Left lung (tissue), 10 donors: ENCODE data around the gene OR52E4. TPM values are rescaled to one million over a fixed set of nuclear protein-coding genes. Genes with fewer than 3 reads are reported as not detected.

ENCODE experiments used
- ATAC-seq: fragments of 200-7000 bp; cut with Tn5 transposase; one replicate; pipeline ENCODE4 v1.9.1; 2020; ENCODE audit warnings: moderate library complexity
- DNase-seq, 4 donors: peaks; one replicate each; pipeline ENCODE4 v3.0.0-alpha.2; 2013 to 2020
- H3K27ac ChIP-seq, 2 donors: fragments of 200-600 bp; sonication (generic) in 1 of 2; one replicate each; pipeline versions ENCODE4 v1.5.0 to v1.8.0; 2020 to 2021
- H3K27me3 ChIP-seq, 2 donors: fragments of 200-600 bp; sonication (generic) in 1 of 2; one replicate each; pipeline versions ENCODE4 v1.5.0 to v1.8.0; 2020 to 2021
- H3K36me3 ChIP-seq, 2 donors: fragments of 200-600 bp; sonication (generic) in 1 of 2; one replicate each; pipeline versions ENCODE4 v1.5.0 to v1.8.0; 2020 to 2021
- H3K4me1 ChIP-seq, 2 donors: fragments of 200-600 bp; one replicate each; pipeline ENCODE4 v1.8.0; 2021
- H3K4me3 ChIP-seq, 2 donors: fragments of 200-600 bp; sonication (generic) in 1 of 2; one replicate each; pipeline versions ENCODE4 v1.5.0 to v1.8.0; 2020 to 2021; ENCODE audit warnings: mild to moderate bottlenecking in 1 of 2
- H3K9me3 ChIP-seq, 2 donors: fragments of 200-600 bp; sonication (generic) in 1 of 2; one replicate each; pipeline versions ENCODE4 v1.5.0 to v1.8.0; 2020 to 2021
- intact Hi-C, 2 donors: fragments of 100-400 bp; cut with DNase I; formaldehyde crosslinking; loops; one replicate each; pipeline versions ENCODE4 v1.11.2 to v1.14.2; 2022
- polyA plus RNA-seq, 6 donors: library from polyadenylated mRNA; unstranded; fragments of 120-200 nt; gene quantifications; one replicate each; pipeline ENCODE4 v1.2.1, GENCODE V29; 2013; ENCODE audit not compliant: insufficient read length in 6 of 6
- total RNA-seq, 2 donors: library from RNA; stranded (reverse); fragmentation: NEBNext Ultra II Directional; extraction: Animal tissue kit (Norgen Biotek cat#: 25700); gene quantifications; one replicate each; pipeline ENCODE4 v1.2.1, GENCODE V29; 2021
- TF ChIP-seq, protein P1 (sequence below), 2 donors: fragments of 200-600 bp; sonication (generic) in 1 of 2; IDR thresholded peaks; one replicate each; pipeline versions ENCODE4 v1.5.0 to v1.8.0; 2021; ENCODE audit warnings: antibody characterized with exemption in 2 of 2
- donor health status: DM: no; HTN: yes; CAD: no.
- donor health status: DM: no; HTN: no; CAD: no.

The OR52E4 gene
- total and polyA plus RNA-seq, 8 donors: not detected

DNA sequence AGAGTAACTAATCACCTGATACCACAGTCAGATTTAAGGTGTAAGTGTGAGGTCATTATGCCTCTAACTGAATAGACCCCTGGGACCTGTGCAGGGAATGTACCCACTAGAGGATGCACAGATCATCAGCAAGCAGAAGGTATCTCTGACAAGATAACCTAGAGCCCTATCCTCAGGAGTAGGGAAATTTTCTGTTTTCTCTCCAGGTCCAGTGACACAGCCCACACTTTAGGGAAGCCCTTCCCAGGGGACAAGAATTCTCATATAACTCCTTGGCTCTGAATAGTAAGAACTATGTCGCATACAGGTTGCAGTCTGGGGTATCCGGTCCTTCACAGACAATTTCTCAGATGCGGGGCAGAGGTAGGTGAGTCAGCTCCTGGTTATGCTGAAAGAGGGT is 12.5 kb downstream of the OR52E4 start, which contains the start of gene OR52E5:
OR52E5 (plus strand) TSS at position 301 of the 400 bp plus-strand sequence. CDS start 7,569 bp downstream, outside the sequence.
- H3K27ac ChIP-seq: no peak within 1 kb of the TSS
- no peak for ATAC-seq
- no peaks in the 10 kb centered on the region for H3K9me3 ChIP-seq
- intact Hi-C loops: no loop called here
- DNase-seq: no peak
- TF ChIP-seq, protein P1, sequence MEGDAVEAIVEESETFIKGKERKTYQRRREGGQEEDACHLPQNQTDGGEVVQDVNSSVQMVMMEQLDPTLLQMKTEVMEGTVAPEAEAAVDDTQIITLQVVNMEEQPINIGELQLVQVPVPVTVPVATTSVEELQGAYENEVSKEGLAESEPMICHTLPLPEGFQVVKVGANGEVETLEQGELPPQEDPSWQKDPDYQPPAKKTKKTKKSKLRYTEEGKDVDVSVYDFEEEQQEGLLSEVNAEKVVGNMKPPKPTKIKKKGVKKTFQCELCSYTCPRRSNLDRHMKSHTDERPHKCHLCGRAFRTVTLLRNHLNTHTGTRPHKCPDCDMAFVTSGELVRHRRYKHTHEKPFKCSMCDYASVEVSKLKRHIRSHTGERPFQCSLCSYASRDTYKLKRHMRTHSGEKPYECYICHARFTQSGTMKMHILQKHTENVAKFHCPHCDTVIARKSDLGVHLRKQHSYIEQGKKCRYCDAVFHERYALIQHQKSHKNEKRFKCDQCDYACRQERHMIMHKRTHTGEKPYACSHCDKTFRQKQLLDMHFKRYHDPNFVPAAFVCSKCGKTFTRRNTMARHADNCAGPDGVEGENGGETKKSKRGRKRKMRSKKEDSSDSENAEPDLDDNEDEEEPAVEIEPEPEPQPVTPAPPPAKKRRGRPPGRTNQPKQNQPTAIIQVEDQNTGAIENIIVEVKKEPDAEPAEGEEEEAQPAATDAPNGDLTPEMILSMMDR (IDR thresholded peaks at IDR 0.05): no peak
- H3K4me1 ChIP-seq: no peaks in the 10 kb centered on the region
- H3K27me3 ChIP-seq: no peaks in the 10 kb centered on the region
- H3K4me3 ChIP-seq: no peak within 1 kb of the TSS
- H3K36me3 ChIP-seq: no peaks in the 10 kb centered on the region

DNA sequence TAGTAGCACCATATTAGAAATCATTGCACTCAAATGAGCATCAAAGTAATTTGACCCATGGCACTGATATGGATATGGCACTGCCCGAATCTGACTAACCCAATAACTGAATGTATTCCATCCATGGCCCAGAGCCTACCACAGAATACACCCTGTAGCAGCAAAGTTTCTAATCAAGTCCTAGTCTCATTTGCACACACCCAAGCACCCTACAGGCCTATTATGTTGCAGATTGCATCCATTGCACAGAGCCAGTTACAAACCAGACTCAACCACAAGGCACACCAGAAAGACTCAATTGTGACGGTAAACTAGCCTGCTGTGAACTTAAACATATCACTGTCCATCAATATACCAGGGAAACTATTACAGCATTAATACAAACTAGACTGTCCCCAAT is 19.1 kb downstream of the OR52E4 start:
- Histone ChIP-seq H3K9me3 (no peaks in the 10 kb centered on the region), H3K27ac (no peak overlapping the region), H3K36me3 (no peaks in the 10 kb centered on the region), H3K4me1 (no peaks in the 10 kb centered on the region), H3K27me3 (no peaks in the 10 kb centered on the region), H3K4me3 (no peak overlapping the region)
- intact Hi-C loops: no loop called here
- no peak for ATAC-seq
- no peak for DNase-seq
- TF ChIP-seq, protein P1 (IDR thresholded peaks at IDR 0.05): no peak

DNA sequence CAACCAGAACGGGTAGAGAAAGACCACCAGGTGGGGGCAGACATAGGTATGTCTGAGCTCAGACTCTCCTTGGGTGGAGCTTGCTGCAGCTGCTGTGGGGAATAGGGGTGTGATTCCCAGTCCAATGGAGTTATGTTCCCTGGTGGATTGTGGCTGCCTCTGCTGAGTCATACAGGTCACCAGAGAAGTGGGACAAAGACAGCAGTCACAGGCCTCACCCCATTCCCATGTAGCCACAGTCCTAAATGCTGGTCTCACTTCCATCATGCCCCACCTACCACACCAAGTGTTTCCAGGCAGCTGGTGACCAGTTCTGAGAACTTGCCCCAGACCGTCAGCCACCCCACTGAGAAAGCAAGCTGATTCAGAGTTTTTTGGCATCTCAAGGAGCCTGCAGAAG is 30.1 kb downstream of the OR52E4 start:
- Histone ChIP-seq H3K4me3 (no peak overlapping the region), H3K9me3 (peaks cover 0 to 6% of the 10 kb centered on the region in 2 donors), H3K27me3 (no peaks in the 10 kb centered on the region), H3K36me3 (no peaks in the 10 kb centered on the region), H3K4me1 (no peaks in the 10 kb centered on the region), H3K27ac (no peak overlapping the region)
- TF ChIP-seq, protein P1 (IDR thresholded peaks at IDR 0.05): no peak
- DNase-seq (no peak), ATAC-seq (no peak)
- intact Hi-C loops: no loop called here

DNA sequence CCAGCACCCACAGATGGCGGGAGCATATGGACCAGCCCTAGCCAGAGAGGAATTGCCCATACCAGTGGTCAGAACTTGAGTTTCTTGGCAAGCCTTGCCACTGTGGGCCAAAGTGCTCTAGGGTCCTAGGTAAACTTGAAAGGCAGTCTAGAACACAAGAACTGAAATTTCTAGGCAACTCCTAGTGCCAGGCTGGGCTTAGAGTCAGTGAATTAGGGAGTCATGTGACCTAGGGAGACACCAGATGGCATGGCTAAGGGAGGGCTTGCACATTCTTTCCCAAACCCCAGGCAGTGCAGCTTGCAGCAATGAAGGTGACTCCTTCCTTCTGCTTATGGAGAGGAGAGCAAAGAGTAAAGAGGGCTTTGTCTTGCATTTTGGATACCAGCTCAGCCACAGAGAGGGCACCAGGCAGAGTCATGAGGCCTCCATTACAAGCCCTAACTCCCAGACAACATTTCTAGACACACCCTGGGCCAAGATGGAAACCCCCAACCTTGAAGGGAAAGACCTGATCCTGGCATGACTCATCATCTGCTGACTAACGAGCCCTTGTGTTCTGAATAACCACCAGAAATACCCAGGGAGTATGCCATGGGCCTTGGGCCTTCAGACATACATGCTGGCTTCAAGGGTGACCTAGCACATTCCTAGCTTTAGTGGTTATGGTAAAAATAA is 42.5 kb downstream of the OR52E4 start:
- Histone ChIP-seq H3K27ac (no peak overlapping the region), H3K27me3 (no peaks in the 10 kb centered on the region), H3K4me1 (no peaks in the 10 kb centered on the region), H3K36me3 (no peaks in the 10 kb centered on the region), H3K9me3 (peaks cover 0 to 10% of the 10 kb centered on the region in 2 donors), H3K4me3 (no peak overlapping the region)
- TF ChIP-seq, protein P1 (IDR thresholded peaks at IDR 0.05): no peak
- DNase-seq (no peak), ATAC-seq (no peak)
- intact Hi-C loops: no loop called here

DNA sequence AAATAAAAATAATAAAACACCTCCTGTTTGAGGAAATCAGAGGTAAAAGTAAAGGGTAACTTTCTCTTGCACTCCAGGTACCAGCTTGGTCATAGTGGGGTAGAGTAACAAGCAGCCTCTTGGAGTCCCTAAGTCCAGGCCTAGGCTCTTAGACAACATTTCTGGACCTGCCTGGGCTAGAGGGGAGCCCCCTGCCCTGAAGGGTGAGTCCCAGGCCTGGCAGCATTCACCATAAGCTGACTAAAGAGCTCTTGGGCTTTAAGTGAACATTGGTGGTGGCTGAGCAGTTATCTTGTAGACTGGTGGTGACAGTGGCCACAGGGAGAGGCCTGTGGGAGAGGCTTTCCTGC is 43.0 kb downstream of the OR52E4 start:
- Histone ChIP-seq H3K4me1 (no peaks in the 10 kb centered on the region), H3K27me3 (no peaks in the 10 kb centered on the region), H3K27ac (no peak overlapping the region), H3K9me3 (peaks cover 0 to 14% of the 10 kb centered on the region in 2 donors), H3K4me3 (no peak overlapping the region), H3K36me3 (no peaks in the 10 kb centered on the region)
- intact Hi-C loops: no loop called here
- no peak for DNase-seq
- TF ChIP-seq, protein P1 (IDR thresholded peaks at IDR 0.05): no peak
- ATAC-seq: no peak
